Neutrophil (primary cell): ENCODE results near the gene ATXN7.

Source experiments
- H3K27ac ChIP-seq: fragments of 200-600 bp; sonication (generic); 2 replicates; pipeline ENCODE4 v1.5.1; 2016; ENCODE audit warnings: mild to moderate bottlenecking, moderate library complexity
- H3K27me3 ChIP-seq: fragments of 200-600 bp; sonication (generic); 2 replicates; pipeline ENCODE4 v1.6.0; 2016; ENCODE audit warnings: mild to moderate bottlenecking
- H3K36me3 ChIP-seq: fragments of 200-600 bp; sonication (generic); 2 replicates; pipeline ENCODE4 v1.5.1; 2017
- H3K4me1 ChIP-seq, 2 experiments: fragments of 200-600 bp in 1 of 2; sonication (generic) in 1 of 2; 1 replicate in 1 of 2; 2 replicates in 1 of 2; pipeline versions ENCODE4 v1.5.1 to v1.6.1; 2013 to 2016; ENCODE audit warnings: low read depth in 1 of 2, low read length in 1 of 2, mild to moderate bottlenecking in 1 of 2, moderate library complexity in 1 of 2; ENCODE audit not compliant: control insufficient read depth in 1 of 2, insufficient read depth in 1 of 2
- H3K4me3 ChIP-seq, 2 experiments: fragments of 200-600 bp in 1 of 2; sonication (generic) in 1 of 2; 1 replicate in 1 of 2; 2 replicates in 1 of 2; pipeline ENCODE4 v1.5.1; 2013 to 2016; ENCODE audit warnings: low read depth in 1 of 2, low read length in 1 of 2, mild to moderate bottlenecking in 1 of 2, moderate library complexity in 1 of 2
- H3K9me3 ChIP-seq: fragments of 200-600 bp; sonication (generic); 2 replicates; pipeline ENCODE4 v1.5.1; 2016
- CTCF ChIP-seq: fragments of 200-600 bp; sonication (generic); IDR thresholded peaks from 2 replicates; pipeline ENCODE4 v1.5.1; 2016; ENCODE audit warnings: antibody characterized with exemption

Gene ATXN7

GRCh38 chr3:63824309-63824708 lies 39.4 kb upstream of the ATXN7 start:
- H3K36me3 ChIP-seq: peaks cover 10% of the 10 kb centered on the region
- H3K4me1 ChIP-seq: no peaks in the 10 kb centered on the region
- TF ChIP-seq CTCF: no peak
- no peak overlapping the region for H3K27ac ChIP-seq
- H3K4me3 ChIP-seq: no peak overlapping the region
- no peaks in the 10 kb centered on the region for H3K27me3 ChIP-seq
- H3K9me3 ChIP-seq: no peaks in the 10 kb centered on the region

- Histone ChIP-seq H3K36me3 (peaks cover 43% of the 10 kb centered on the region), H3K4me3 (no peak overlapping the region), H3K27ac (no peak overlapping the region), H3K27me3 (no peaks in the 10 kb centered on the region), H3K9me3 (no peaks in the 10 kb centered on the region), H3K4me1 (no peaks in the 10 kb centered on the region)
- no peak for TF ChIP-seq CTCF
Measured at GRCh38 chr3:63830526-63830925, 33.1 kb upstream of the ATXN7 start.

- TF ChIP-seq CTCF: no peak
- Histone ChIP-seq H3K4me3 (no peak overlapping the region), H3K27ac (no peak overlapping the region), H3K36me3 (peaks cover 50% of the 10 kb centered on the region), H3K27me3 (no peaks in the 10 kb centered on the region), H3K4me1 (no peaks in the 10 kb centered on the region), H3K9me3 (no peaks in the 10 kb centered on the region)
Measured at GRCh38 chr3:63832395-63832794, 31.3 kb upstream of the ATXN7 start.

- Histone ChIP-seq H3K36me3 (peaks cover 3% of the 10 kb centered on the region), H3K27ac (no peak overlapping the region), H3K4me1 (no peaks in the 10 kb centered on the region), H3K27me3 (no peaks in the 10 kb centered on the region), H3K4me3 (no peak overlapping the region), H3K9me3 (no peaks in the 10 kb centered on the region)
- TF ChIP-seq CTCF: no peak
Measured at GRCh38 chr3:63841704-63842103, 22.0 kb upstream of the ATXN7 start.

GRCh38 chr3:63842127-63842526 lies 21.5 kb upstream of the ATXN7 start:
- no peaks in the 10 kb centered on the region for H3K9me3 ChIP-seq
- no peak overlapping the region for H3K27ac ChIP-seq
- H3K27me3 ChIP-seq: no peaks in the 10 kb centered on the region
- H3K36me3 ChIP-seq: peaks cover 3% of the 10 kb centered on the region
- no peaks in the 10 kb centered on the region for H3K4me1 ChIP-seq
- no peak for TF ChIP-seq CTCF
- no peak overlapping the region for H3K4me3 ChIP-seq

GRCh38 chr3:63845215-63845614 lies 18.5 kb upstream of the ATXN7 start:
- H3K4me1 ChIP-seq: no peaks in the 10 kb centered on the region
- no peak for TF ChIP-seq CTCF
- H3K27ac ChIP-seq: no peak overlapping the region
- no peaks in the 10 kb centered on the region for H3K36me3 ChIP-seq
- no peaks in the 10 kb centered on the region for H3K27me3 ChIP-seq
- no peak overlapping the region for H3K4me3 ChIP-seq
- H3K9me3 ChIP-seq: no peaks in the 10 kb centered on the region
